HPDE6-E6E7 (cell line): ENCODE measurements around the gene MYNN.

ENCODE experiments used
- DNase-seq: peaks from one replicate; pipeline ENCODE4 v3.0.0; 2011; ENCODE audit warnings: missing footprints; ENCODE audit errors: extremely low spot score

The MYNN gene

DNA sequence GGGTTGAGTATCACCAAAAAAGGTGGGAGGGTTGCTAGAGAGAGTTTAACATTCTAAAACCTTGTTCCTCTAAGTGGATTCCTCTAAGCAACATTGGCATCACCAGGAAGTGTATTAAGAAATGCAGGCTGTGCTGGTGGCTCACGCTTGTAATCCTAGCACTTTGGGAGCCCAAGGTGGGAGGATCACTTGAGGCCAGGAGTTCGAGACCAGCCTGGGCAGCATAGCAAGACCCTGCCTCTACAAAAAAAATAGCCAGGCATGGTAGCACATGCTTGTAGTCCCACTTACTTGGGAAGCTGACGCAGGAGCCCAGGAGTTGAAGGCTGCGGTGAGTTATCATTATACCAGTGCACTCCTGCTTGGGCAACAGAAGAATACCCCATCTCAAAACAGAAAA is 4.6 kb downstream of the MYNN start:
- no peak for DNase-seq

DNA sequence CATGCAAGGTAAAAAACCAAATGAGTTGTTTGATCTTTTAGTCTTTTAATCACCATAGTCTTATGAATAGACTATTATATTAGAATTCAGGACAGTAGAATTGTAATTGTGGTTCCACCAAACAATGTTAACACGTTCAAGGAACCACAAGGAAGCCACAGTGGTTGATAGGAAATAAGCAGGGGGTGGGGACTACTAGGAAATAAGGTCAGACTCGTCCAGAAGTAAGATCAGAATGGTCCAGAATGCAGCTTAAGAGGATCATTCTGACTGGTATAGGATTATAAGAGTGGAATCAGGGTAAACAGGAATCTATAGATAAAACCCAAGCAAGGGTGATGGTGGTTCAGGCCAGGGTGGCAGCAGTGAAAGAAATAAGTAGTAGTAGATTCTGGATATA is 7.5 kb downstream of the MYNN start:
- no peak for DNase-seq

DNA sequence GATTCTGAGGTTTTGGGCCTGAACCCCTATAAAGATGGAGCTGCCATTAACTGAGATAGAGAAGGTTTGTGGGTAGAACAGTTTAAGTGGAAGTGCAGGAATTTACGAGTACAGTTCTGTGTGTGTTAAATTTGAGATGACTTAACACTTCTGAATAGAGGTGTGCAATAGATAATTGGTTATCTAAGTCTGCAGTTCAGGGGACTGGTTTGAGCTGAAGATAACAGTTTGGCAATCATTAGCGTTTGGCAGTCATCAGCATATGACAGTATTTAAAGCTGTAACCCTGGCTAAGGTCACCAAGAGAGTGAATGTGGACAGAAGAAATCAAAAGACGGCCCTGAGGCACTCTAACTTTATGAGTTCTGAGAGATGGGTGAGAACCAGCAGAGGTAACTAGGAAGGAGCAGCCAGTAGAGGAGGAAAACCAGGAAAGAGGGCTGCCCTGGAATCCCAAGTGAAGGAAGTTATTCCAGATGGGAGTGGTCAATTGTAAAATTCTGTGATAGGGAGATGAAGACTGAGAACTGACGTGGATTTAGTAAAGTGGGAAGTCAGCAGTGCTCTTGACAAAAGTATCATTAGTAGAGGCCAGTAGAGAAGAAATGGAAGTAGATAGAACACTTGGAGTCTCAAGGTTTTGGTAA is 8.1 kb downstream of the MYNN start:
- no peak for DNase-seq

DNA sequence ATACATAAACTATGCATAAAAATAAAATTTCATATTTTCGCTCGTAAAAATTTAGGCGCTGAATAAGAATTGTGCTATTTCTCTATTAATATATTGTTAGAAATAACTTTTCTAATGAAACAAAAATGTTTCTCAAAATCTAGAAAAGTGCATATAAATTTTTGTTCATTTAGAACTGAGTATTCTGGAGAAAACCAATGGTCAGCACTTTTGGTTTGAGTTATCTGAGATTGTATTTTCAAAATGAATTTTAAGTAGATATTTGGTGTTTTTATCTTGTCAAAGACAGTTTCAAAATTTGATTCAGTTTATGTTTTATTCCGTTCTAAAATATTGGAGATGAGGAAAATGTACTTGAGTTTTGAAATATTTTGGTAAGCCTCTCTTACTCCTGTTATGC is 13.9 kb downstream of the MYNN start:
- DNase-seq = no peak

DNA sequence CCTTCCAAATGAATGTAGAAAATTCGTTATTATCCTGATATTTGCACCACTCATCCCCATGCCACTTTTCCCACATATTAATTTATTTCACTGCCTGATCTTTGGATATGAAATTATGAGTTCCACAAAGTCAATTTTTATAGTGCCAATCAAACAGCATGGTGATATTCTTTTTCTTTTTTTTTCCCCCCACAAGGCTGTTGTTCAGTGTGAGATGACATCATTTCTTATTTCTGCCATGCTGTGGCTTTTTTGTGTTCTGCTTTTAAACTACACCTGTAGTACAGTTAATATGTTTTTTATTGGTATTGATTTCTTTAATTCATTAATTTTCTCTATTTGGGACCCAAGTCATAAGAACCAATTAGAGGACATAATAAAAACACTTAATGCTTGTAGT is 14.6 kb downstream of the MYNN start:
- DNase-seq = no peak

DNA sequence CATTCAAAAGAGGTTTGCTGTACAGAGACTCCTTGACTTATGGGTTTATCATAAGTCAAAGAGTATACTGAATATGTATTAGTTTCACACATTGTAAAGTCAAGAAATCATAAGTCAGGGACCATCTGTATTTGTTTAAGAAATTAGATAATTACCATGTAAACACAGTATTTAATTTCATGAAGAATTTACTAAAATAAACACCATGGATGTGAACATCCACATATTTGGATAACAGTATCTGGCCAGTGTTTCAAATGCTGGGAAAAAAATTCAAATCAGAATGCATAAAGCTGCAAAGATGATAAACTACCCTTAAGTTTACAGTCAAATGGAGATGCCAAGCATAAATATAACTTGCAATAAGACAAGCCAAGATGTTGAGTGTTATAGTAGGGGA is 17.0 kb downstream of the MYNN start:
- no peak for DNase-seq

DNA sequence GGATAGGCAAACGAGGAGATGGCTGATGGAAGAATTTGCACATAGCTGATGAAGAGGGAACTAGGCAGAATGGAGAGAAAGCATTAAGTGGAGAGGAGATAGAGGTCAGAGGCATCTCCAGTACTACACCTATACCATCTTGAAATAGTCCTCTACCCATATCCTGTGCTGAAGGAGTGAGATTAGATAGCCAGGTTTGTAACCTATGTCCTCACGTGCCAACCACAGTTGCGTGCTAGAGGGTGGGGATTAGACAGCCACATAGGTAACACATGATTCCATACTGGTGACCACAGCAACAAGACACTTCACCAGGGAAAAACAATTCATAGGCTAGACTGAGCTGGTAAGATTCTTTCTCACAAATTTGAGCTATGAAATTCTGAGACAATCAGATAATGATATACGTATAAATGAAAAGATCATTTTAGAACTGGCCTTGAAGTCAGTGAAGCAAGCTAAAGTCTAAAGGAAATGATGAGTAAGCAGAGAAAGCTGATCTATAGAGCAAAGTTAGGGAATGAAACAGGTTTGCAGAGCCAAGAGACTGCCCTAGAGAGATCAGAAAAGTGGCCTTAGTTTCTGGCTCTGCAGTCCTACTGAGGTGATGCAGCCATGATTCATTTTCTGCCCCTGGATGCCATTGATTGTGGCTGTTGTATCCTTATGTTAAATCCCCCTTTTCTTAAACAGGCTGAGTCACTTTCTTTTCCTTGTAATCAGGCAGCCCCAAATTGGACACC is 17.7 kb downstream of the MYNN start:
- DNase-seq = no peak

DNA sequence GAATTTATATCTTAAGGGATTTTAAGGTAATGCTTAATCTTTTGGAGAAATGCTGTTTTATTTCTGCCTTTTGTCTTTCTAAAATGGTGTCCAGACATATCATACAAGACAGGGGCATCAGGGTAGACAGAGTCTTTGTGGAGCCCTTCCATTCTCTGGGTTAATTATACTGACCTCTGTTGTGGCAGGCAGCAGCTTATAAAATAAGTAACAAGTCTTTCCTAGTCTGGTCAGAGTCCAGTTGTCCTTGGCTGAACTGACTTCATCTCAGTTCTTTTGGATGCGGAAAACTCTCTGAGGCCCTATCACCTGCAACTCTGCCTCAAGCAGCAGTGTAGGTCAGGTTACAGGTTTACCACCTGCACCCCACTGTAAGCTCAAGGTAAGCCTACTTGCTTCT is 19.2 kb downstream of the MYNN start:
- no peak for DNase-seq

DNA sequence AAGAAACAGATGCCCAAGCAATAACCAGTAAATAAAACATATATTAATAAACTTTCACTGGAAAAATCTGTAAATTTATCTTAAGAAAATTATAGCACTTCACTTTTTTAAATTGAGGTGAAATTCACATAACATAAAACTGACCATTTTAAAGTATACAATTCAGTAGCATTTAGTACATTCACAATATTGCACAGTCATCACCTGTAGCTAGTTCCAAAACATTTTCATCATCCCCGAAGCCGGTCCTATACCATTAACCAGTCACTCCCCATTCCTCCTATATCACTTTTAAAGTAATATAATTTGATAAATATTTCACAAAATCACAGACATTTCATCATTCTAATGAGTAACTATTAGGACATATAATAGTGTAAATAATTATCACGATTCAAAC is 31.5 kb downstream of the MYNN start:
- no peak for DNase-seq

DNA sequence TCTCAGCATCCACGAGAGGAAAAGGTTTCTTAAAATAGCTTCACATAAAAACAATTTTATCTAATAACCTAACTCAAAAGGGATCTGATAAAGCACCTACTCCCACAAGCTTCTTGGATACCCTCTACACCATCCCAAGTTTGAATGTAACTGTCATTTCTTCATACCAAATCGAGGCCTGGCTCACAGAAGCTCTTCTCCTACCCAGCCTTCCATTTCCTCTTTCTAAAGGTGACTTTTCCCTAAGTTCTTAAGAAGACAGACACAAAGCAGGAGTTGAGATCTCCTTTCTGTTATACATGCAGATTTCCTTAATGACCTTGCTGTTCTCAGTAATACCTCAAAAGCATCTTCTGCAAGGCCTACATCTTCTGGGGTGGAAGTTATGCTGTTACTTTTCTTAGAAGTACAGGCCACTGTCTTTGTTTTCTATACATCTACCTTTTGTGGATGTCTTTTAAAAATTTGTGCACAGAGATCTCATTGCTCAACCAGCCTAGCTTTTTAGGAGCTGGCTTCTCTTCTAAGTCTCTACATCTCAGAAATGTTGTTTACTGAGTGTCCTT is 36.1 kb downstream of the MYNN start:
- no peak for DNase-seq

DNA sequence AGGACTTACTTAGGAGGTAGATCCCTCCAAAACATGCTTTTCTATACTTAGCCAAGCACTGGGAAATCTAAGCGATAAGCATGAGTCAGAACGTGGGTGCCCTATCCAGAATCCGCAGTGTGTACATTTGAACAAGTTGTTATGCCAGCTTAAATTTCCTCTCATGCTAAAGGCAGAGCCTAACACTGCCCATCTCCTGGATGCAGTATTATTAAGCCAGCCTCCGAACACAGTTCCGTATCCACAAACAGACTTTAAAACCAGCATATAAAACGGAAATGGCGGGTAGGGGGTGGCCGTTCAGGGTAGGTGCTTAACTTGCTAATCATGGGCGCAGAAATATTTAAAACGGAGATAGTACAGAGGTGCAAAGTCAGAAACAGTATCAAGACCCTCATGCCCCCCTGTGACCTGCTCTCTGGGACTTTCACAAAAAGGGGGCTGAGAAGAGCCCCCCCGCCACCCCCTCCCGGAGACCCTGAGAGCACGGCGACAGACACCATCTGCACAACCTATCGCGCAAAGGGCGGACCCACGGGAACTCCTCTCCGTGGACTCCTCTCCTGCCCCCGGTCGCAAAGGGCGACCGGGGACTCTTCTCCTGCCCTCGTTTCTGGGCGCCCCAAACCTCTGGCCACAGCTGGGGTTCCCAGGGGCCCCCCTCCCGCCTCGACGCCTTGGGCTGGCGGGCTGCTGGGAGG is 38.6 kb downstream of the MYNN start:
- DNase-seq = no peak

DNA sequence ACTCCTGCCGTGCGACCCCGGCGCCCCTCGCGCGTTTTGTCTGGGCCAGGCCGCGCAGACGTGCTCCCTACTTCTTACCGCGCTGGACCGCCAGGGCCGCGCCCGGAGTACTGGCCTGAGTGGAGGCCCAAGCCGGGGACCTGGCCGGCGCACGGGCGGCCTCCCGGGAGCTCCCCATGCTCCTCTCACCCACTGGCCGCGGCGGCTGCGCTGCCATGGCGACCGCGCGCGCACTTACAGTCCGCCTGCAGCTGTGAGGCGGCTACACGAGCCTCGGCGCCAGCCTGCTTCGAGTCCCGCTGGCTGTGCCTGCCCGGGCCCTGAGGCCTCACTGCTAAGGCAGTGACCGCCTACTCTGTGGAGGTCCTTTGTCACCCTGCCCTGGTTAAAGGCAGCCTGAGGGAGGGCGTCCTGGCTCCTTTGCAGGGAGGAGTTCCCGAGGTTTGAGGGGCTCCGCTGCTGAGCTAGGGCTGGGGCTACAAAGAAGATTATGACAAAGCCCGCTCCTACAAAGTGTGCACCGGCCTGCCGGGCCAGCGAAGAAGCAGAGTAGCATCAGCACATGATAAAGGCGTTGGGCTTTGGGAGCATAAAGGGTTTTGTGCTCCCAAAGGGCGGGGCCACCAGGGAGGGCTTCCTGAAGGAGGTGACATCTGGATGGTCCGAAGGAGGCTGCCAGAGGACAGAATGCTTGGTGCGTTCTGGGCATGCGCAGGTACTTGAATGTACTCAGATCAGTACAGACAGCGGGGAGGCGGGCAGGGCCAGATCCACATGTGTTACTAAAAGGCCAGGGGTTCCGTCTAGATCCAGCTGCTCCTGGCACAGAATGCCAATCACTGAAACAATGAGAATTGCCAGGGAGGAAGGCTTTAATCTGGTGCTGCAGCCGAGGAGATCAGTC is 39.4 kb downstream of the MYNN start, which contains the start of the genes LRRC34 and LRRIQ4:
LRRC34 (minus strand) TSS at position 573 of the 904 bp plus-strand sequence; CDS start at position 217, 356 bp downstream.
LRRIQ4 (plus strand) TSS at position 539 of the 904 bp plus-strand sequence. CDS start 9,052 bp downstream, outside the sequence.
- no peak for DNase-seq

DNA sequence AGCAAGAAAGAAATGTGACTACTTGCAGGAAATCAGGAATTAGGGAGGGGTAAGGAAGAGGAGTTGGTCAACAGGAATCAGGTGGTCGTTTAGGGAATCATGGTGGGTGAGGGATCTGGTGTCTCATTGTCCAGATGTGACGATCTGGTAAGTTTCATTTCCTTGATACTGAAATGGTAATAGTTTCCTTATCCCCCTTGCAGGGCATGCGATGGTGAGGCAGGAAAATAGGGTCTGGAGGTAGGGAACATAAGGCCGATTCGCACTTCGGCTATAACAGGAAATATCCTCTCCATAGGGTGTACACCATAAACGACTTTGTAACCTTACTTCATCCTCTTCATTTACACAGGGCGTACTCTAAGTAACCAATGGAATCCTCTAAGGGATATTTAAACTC is 40.1 kb downstream of the MYNN start:
- no peak for DNase-seq

DNA sequence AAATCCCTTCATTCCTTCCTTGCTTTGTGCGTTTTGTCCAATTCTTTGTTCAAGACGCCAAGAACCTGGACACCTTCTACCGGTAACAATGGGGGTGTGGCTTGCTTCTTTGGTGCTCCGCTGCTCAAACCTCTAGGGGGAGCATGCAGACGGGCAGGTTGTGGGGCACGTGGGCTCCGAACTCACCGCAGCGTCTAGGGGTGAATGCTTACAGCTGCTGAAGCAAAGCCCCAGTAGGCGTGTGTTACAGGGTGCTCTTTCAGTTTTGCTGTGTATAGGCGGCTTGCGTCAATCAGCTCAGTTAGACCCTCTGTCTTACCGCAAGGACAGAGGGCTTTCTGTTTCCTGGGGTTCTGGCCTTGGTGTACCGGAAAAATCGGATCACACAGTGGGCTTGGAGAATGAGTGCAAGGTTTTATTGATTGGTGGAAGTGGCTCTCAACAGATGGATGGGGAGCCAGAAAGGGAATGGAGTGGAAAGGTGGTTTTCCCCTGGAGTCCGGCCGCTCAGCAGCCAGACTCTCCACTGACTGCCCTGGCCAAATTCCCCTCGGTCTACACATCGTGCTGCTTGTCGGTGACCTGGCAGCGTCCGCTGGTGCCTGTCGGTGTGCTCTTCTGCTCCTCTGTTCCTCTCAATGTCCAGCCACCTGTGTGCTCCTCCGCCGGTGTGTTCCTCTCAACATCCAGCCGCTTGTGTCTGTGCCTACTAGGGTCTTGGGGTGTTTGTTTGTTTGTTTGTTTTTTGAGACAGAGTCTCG is 40.7 kb downstream of the MYNN start:
- no peak for DNase-seq

DNA sequence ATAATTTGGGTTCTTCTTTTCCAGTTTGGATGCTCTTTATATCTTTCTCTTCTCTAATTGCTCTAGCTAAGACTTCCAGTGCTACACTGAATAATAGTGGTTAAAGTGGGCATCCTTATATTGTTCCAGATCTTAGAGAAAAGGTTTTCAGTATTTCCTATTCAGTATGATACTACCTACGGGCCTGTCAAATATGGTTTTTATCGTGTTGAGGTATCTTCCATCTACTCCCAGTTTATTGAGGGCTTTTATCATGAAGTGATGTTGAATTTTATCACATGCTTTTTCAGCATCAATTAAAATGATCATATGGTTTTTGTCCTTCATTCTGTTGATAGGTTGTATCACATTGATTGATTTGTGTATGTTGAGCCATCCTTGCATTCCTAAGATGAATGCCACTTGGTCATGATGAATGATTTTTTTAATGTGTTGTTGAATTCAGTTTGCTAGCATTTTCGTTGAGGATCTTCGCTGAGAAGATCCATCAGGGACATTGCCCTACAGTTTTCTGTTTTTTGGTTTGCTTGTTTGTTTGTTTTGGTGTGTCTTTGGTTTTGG is 42.5 kb downstream of the MYNN start:
- no peak for DNase-seq

DNA sequence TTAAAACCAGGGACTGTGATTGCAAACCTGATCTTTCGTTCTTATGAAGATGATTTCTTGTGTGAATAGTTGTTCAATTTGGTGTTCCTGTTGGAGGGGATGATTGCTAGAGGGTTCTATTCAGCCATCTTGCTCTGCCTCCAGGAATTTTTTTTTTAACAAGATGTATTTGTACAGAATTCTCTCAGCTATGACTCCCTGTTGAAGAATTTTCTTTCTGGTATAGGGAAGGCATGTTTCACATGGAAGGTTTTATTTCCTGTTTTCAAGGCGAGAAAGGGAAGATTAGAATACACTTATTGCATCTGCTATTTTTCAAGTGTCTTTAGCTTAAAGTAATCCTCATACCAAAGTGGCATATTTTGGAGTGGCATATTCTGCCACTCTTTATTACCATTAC is 45.1 kb downstream of the MYNN start:
- no peak for DNase-seq

DNA sequence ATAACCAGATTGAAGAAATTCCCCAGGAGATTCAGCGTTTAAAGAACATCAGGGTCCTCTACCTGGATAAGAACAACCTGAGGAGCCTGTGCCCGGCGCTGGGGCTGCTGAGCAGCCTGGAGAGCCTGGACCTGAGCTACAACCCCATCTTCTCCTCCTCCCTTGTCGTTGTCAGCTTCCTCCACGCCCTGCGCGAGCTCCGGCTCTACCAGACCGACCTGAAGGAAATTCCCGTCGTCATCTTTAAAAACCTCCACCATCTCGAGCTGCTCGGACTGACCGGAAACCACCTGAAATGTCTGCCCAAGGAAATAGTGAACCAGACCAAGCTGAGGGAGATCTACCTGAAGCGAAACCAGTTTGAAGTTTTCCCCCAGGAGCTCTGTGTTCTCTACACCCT is 48.9 kb downstream of the MYNN start:
- no peak for DNase-seq

DNA sequence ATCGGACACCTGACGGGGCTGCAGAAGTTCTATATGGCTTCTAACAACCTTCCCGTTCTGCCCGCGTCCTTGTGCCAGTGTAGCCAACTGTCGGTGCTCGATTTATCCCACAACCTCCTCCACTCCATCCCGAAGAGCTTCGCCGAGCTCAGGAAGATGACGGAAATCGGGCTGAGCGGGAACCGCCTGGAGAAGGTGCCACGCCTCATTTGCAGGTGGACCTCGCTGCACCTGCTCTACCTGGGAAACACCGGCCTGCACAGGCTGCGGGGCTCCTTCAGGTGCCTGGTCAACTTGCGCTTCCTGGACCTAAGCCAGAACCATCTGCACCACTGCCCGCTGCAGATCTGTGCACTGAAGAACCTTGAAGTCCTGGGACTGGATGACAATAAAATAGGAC is 49.3 kb downstream of the MYNN start:
- DNase-seq = no peak

DNA sequence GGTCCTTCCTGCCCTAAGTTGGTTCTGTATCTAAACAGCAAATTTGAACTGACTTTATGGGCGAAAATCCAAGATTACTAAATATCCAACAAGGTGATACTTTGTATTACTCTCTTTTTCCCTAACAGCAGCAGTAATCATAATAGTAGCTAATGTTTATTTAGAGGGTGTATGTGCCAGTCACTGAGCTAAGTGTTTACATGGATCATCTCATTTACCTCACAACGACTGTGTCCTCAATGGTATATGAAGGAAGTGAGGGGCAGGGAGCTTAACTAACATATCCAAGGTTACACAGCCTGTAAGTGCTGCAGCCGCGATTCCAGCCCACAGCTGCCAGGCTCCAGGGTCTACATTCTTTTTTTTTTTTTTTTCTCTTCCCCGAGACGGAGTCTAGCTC is 49.8 kb downstream of the MYNN start:
- no peak for DNase-seq

DNA sequence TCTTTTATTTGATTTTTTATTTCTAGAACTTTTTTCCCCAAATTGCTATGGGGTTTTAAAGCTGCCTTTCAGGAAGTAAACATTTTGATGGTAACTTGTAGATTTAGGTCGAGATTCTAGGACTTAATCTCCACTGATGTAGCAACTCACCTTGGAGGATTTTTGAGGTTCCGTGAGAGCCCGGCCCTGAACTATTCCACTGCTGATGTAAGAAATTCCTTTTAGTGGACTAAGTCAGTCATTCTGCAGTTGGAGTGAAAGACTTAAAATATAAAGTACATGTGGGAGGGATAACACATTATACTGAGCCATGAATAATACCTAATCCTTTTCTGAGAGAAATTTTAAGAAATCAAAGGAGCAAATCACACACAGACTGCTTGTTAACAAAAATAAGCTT is 52.1 kb downstream of the MYNN start:
- no peak for DNase-seq
